HG03575 (cell line): Measurements from ENCODE around the gene CDKN2D.
"Not testable (repeated sequence)": the region's sequence is repeated elsewhere in the genome, so short reads cannot be mapped to it uniquely, and the experiment has no call there.

ENCODE experiments used
- ATAC-seq: cut with Tn5 transposase; IDR thresholded peaks from one replicate; pipeline ENCODE4 v1.9.1; 2021; ENCODE audit not compliant: unreplicated experiment, insufficient number of reproducible peaks, low FRiP score; ENCODE audit errors: extremely low read depth

The CDKN2D gene

GRCh38 chr19:10554760-10555609 is 13.8 kb downstream of the CDKN2D start:
- no peak for ATAC-seq

GRCh38 chr19:10553943-10554381 is 14.8 kb downstream of the CDKN2D start:
- ATAC-seq = no peak

GRCh38 chr19:10553087-10553667 is 15.6 kb downstream of the CDKN2D start:
- ATAC-seq = no peak

GRCh38 chr19:10552510-10553053 is 16.2 kb downstream of the CDKN2D start:
- no peak for ATAC-seq

GRCh38 chr19:10551698-10552301 is 17.0 kb downstream of the CDKN2D start:
- ATAC-seq = no peak

GRCh38 chr19:10551006-10551405 is 17.8 kb downstream of the CDKN2D start:
- ATAC-seq = not testable (repeated sequence)

GRCh38 chr19:10550336-10550735 is 18.4 kb downstream of the CDKN2D start:
- ATAC-seq = no peak

GRCh38 chr19:10549733-10550132 is 19.0 kb downstream of the CDKN2D start:
- ATAC-seq = no peak

GRCh38 chr19:10548746-10549276 is 20.0 kb downstream of the CDKN2D start:
- no peak for ATAC-seq

GRCh38 chr19:10546817-10547216 is 22.0 kb downstream of the CDKN2D start:
- ATAC-seq = no peak

GRCh38 chr19:10544753-10545251 is 24.0 kb downstream of the CDKN2D start:
- no peak for ATAC-seq

GRCh38 chr19:10544242-10544752 is 24.5 kb downstream of the CDKN2D start:
- ATAC-seq = no peak

- no peak for ATAC-seq
These were observed 25.1 kb downstream of the CDKN2D start, which contains the start of gene ATG4D for GRCh38 chr19:10543420-10544241. TSS of gene ATG4D (plus strand) at chr19:10543904. CDS start at chr19:10544091, 187 bp downstream.

- no peak for ATAC-seq
These were observed 25.7 kb downstream of the CDKN2D start for GRCh38 chr19:10543059-10543419.

- ATAC-seq = not testable (repeated sequence)
These were observed 29.8 kb downstream of the CDKN2D start for GRCh38 chr19:10539016-10539415.

- ATAC-seq = no peak
These were observed 30.4 kb downstream of the CDKN2D start for GRCh38 chr19:10538204-10538983.

GRCh38 chr19:10537668-10538067 is 31.1 kb downstream of the CDKN2D start:
- no peak for ATAC-seq

GRCh38 chr19:10535613-10536012 is 33.2 kb downstream of the CDKN2D start:
- ATAC-seq = no peak
